Mesendoderm (in vitro differentiated cells): ENCODE results near the gene GALNT15.

Source experiments
- DNase-seq: peaks from one replicate; pipeline ENCODE4 v3.0.0; 2013
- H2AK5ac ChIP-seq: 2 replicates; pipeline ENCODE4 v1.6.1; 2013; ENCODE audit warnings: low read length, inconsistent platforms
- H2BK120ac ChIP-seq: 2 replicates; pipeline ENCODE4 v1.6.1; 2013; ENCODE audit warnings: low read depth, mild to moderate bottlenecking, low read length, moderate library complexity, mixed read lengths
- H2BK15ac ChIP-seq: replicated peaks from 2 replicates; pipeline ENCODE4 v1.6.1; 2013; ENCODE audit warnings: low read depth, mild to moderate bottlenecking, moderate library complexity
- H2BK5ac ChIP-seq: 2 replicates; pipeline ENCODE4 v1.6.1; 2013; ENCODE audit warnings: low read length, inconsistent platforms
- H3K18ac ChIP-seq: 2 replicates; pipeline ENCODE4 v1.6.1; 2013; ENCODE audit warnings: mild to moderate bottlenecking, low read length, mixed read lengths
- H3K23ac ChIP-seq: one replicate; pipeline ENCODE4 v1.6.1; 2013; ENCODE audit warnings: low read length
- H3K27ac ChIP-seq: 2 replicates; pipeline ENCODE4 v1.5.1; 2013; ENCODE audit warnings: low read depth, mild to moderate bottlenecking, inconsistent platforms, low read length, moderate library complexity
- H3K27me3 ChIP-seq: 2 replicates; pipeline ENCODE4 v1.6.1; 2013; ENCODE audit warnings: low read length, control low read depth, mild to moderate bottlenecking, inconsistent platforms; ENCODE audit not compliant: insufficient read depth, poor library complexity
- H3K36me3 ChIP-seq: 2 replicates; pipeline ENCODE4 v1.6.1; 2013; ENCODE audit warnings: low read length, inconsistent platforms; ENCODE audit not compliant: control insufficient read depth, insufficient read depth
- H3K4ac ChIP-seq: one replicate; pipeline ENCODE4 v1.6.1; 2013; ENCODE audit warnings: low read depth, mild to moderate bottlenecking, low read length, moderate library complexity
- H3K4me1 ChIP-seq: 2 replicates; pipeline ENCODE4 v1.6.1; 2013; ENCODE audit warnings: low read depth, low read length, inconsistent platforms; ENCODE audit not compliant: control insufficient read depth
- H3K4me2 ChIP-seq: 2 replicates; pipeline ENCODE4 v1.6.1; 2013; ENCODE audit warnings: low read length
- H3K4me3 ChIP-seq: 2 replicates; pipeline ENCODE4 v1.5.1; 2013; ENCODE audit warnings: mild to moderate bottlenecking, low read length
- H3K56ac ChIP-seq: one replicate; pipeline ENCODE4 v1.6.1; 2013; ENCODE audit warnings: low read length
- H3K79me1 ChIP-seq: 2 replicates; pipeline ENCODE4 v1.6.1; 2013; ENCODE audit warnings: low read length, inconsistent platforms
- H3K79me2 ChIP-seq: 2 replicates; pipeline ENCODE4 v1.6.1; 2013; ENCODE audit warnings: mild to moderate bottlenecking, low read length; ENCODE audit not compliant: control insufficient read depth, insufficient read depth
- H3K9ac ChIP-seq: 2 replicates; pipeline ENCODE4 v1.6.1; 2013; ENCODE audit warnings: low read length, inconsistent platforms
- H4K5ac ChIP-seq: one replicate; pipeline ENCODE4 v1.6.1; 2013; ENCODE audit warnings: low read length
- H4K8ac ChIP-seq: one replicate; pipeline ENCODE4 v1.6.1; 2013; ENCODE audit warnings: low read depth, mild to moderate bottlenecking, control low read depth, low read length, moderate library complexity
- WGBS: extraction: QIAGEN DNeasy Blood & Tissue Kit; methylation state at CpG from one replicate; pipeline ENCODE4 v1.1.7; 2013; ENCODE audit warnings: low lambda C conversion rate, missing lambda C conversion rate; ENCODE audit not compliant: insufficient coverage; ENCODE audit errors: extremely low coverage; 5-methylcytosine and 5-hydroxymethylcytosine counted together

Gene GALNT15

GRCh38 chr3:16207031-16207430 is 32.6 kb downstream of the GALNT15 start:
- H4K5ac ChIP-seq, result no peak overlapping the region
- no peak overlapping the region for H3K27ac ChIP-seq
- no peak overlapping the region for H4K8ac ChIP-seq
- no peaks in the 10 kb centered on the region for H3K27me3 ChIP-seq
- H2BK120ac ChIP-seq, result no peak overlapping the region
- no peak overlapping the region for H2AK5ac ChIP-seq
- no peaks in the 10 kb centered on the region for H3K36me3 ChIP-seq
- no peak overlapping the region for H2BK15ac ChIP-seq
- H2BK5ac ChIP-seq, result no peak overlapping the region
- H3K23ac ChIP-seq, result no peak overlapping the region
- no peak overlapping the region for H3K18ac ChIP-seq
- no peaks in the 10 kb centered on the region for H3K4me1 ChIP-seq
- no peak overlapping the region for H3K9ac ChIP-seq
- no peak overlapping the region for H3K4ac ChIP-seq
- H3K4me2 ChIP-seq, result no peak overlapping the region
- no peaks in the 10 kb centered on the region for H3K79me2 ChIP-seq
- H3K56ac ChIP-seq, result no peak overlapping the region
- H3K79me1 ChIP-seq, result no peaks in the 10 kb centered on the region
- peak; percentile 71 for DNase-seq
- H3K4me3 ChIP-seq, result no peak overlapping the region

- no peak overlapping the region for H3K23ac ChIP-seq
- H3K27ac ChIP-seq, result no peak overlapping the region
- H3K18ac ChIP-seq, result no peak overlapping the region
- H3K4me2 ChIP-seq, result no peak overlapping the region
- H4K5ac ChIP-seq, result no peak overlapping the region
- no peak for DNase-seq
- H2BK120ac ChIP-seq, result no peak overlapping the region
- no CpG with 5 or more reads among the region's 9 CpGs for WGBS
- no peak overlapping the region for H3K9ac ChIP-seq
- H3K4me1 ChIP-seq, result no peaks in the 10 kb centered on the region
- H3K79me2 ChIP-seq, result no peaks in the 10 kb centered on the region
- no peak overlapping the region for H3K56ac ChIP-seq
- H3K79me1 ChIP-seq, result no peaks in the 10 kb centered on the region
- no peaks in the 10 kb centered on the region for H3K27me3 ChIP-seq
- no peak overlapping the region for H3K4me3 ChIP-seq
- no peak overlapping the region for H2BK15ac ChIP-seq
- no peak overlapping the region for H3K4ac ChIP-seq
- H2BK5ac ChIP-seq, result no peak overlapping the region
- H4K8ac ChIP-seq, result no peak overlapping the region
- H2AK5ac ChIP-seq, result no peak overlapping the region
- no peaks in the 10 kb centered on the region for H3K36me3 ChIP-seq
Measured at GRCh38 chr3:16211176-16211904, 36.9 kb downstream of the GALNT15 start.

- no peaks in the 10 kb centered on the region for H3K79me2 ChIP-seq
- WGBS, result no CpG with 5 or more reads among the region's 4 CpGs
- H3K4me1 ChIP-seq, result no peaks in the 10 kb centered on the region
- no peak overlapping the region for H3K27ac ChIP-seq
- H2BK5ac ChIP-seq, result no peak overlapping the region
- no peak overlapping the region for H2AK5ac ChIP-seq
- no peaks in the 10 kb centered on the region for H3K36me3 ChIP-seq
- no peak overlapping the region for H3K18ac ChIP-seq
- no peak overlapping the region for H3K9ac ChIP-seq
- H3K79me1 ChIP-seq, result no peaks in the 10 kb centered on the region
- no peak overlapping the region for H2BK15ac ChIP-seq
- H4K5ac ChIP-seq, result no peak overlapping the region
- no peak overlapping the region for H2BK120ac ChIP-seq
- H3K4ac ChIP-seq, result no peak overlapping the region
- no peak overlapping the region for H3K4me3 ChIP-seq
- no peak overlapping the region for H4K8ac ChIP-seq
- H3K27me3 ChIP-seq, result no peaks in the 10 kb centered on the region
- no peak overlapping the region for H3K23ac ChIP-seq
- DNase-seq, result no peak
- no peak overlapping the region for H3K56ac ChIP-seq
- no peak overlapping the region for H3K4me2 ChIP-seq
Measured at GRCh38 chr3:16214366-16214765, 39.9 kb downstream of the GALNT15 start.

- Histone ChIP-seq H3K4me1 (no peaks in the 10 kb centered on the region), H4K8ac (no peak overlapping the region), H2BK120ac (no peak overlapping the region), H3K27ac (no peak overlapping the region), H3K9ac (no peak overlapping the region), H3K23ac (no peak overlapping the region), H3K79me1 (no peaks in the 10 kb centered on the region), H3K56ac (no peak overlapping the region), H2BK5ac (no peak overlapping the region), H3K4me3 (no peak overlapping the region), H4K5ac (no peak overlapping the region), H3K27me3 (no peaks in the 10 kb centered on the region), H3K18ac (no peak overlapping the region), H2BK15ac (no peak overlapping the region), H3K79me2 (no peaks in the 10 kb centered on the region), H3K36me3 (no peaks in the 10 kb centered on the region), H3K4me2 (no peak overlapping the region), H3K4ac (no peak overlapping the region), H2AK5ac (no peak overlapping the region)
- no peak for DNase-seq
- WGBS, result no CpG with 5 or more reads among the region's 17 CpGs
Measured at GRCh38 chr3:16216373-16216935, 42.0 kb downstream of the GALNT15 start.

GRCh38 chr3:16219777-16220176 is 45.3 kb downstream of the GALNT15 start:
- no peaks in the 10 kb centered on the region for H3K36me3 ChIP-seq
- H3K4ac ChIP-seq, result no peak overlapping the region
- H3K27me3 ChIP-seq, result no peaks in the 10 kb centered on the region
- H3K56ac ChIP-seq, result no peak overlapping the region
- no peak overlapping the region for H3K18ac ChIP-seq
- no peak overlapping the region for H4K8ac ChIP-seq
- no peaks in the 10 kb centered on the region for H3K79me2 ChIP-seq
- no peak overlapping the region for H3K9ac ChIP-seq
- no peak overlapping the region for H3K27ac ChIP-seq
- H3K79me1 ChIP-seq, result no peaks in the 10 kb centered on the region
- no peak for DNase-seq
- H2BK5ac ChIP-seq, result no peak overlapping the region
- WGBS, result no CpG with 5 or more reads among the region's 3 CpGs
- H3K4me2 ChIP-seq, result no peak overlapping the region
- H2AK5ac ChIP-seq, result no peak overlapping the region
- H3K4me3 ChIP-seq, result no peak overlapping the region
- H3K23ac ChIP-seq, result no peak overlapping the region
- no peak overlapping the region for H4K5ac ChIP-seq
- H2BK15ac ChIP-seq, result no peak overlapping the region
- H2BK120ac ChIP-seq, result no peak overlapping the region
- H3K4me1 ChIP-seq, result no peaks in the 10 kb centered on the region

GRCh38 chr3:16221990-16222389 is 47.5 kb downstream of the GALNT15 start:
- H3K4me2 ChIP-seq, result no peak overlapping the region
- no CpG with 5 or more reads among the region's 3 CpGs for WGBS
- H3K27ac ChIP-seq, result no peak overlapping the region
- no peaks in the 10 kb centered on the region for H3K79me1 ChIP-seq
- H3K27me3 ChIP-seq, result no peaks in the 10 kb centered on the region
- no peak overlapping the region for H3K56ac ChIP-seq
- no peaks in the 10 kb centered on the region for H3K36me3 ChIP-seq
- no peak overlapping the region for H4K5ac ChIP-seq
- no peaks in the 10 kb centered on the region for H3K79me2 ChIP-seq
- no peak overlapping the region for H4K8ac ChIP-seq
- H2AK5ac ChIP-seq, result no peak overlapping the region
- H2BK15ac ChIP-seq, result no peak overlapping the region
- H3K23ac ChIP-seq, result no peak overlapping the region
- H3K4me1 ChIP-seq, result no peaks in the 10 kb centered on the region
- no peak overlapping the region for H3K4me3 ChIP-seq
- no peak overlapping the region for H3K18ac ChIP-seq
- no peak overlapping the region for H3K4ac ChIP-seq
- H3K9ac ChIP-seq, result no peak overlapping the region
- DNase-seq, result no peak
- no peak overlapping the region for H2BK120ac ChIP-seq
- no peak overlapping the region for H2BK5ac ChIP-seq
